A549 (cell line): ENCODE data around the gene SLC51A.

Experiments
- KDM1A ChIP-seq: fragments of 200-600 bp; sonication (generic); IDR thresholded peaks from 2 replicates; pipeline ENCODE4 v1.6.1; 2016; ENCODE audit warnings: low read depth, mild to moderate bottlenecking
- MAZ ChIP-seq: fragments of 150-350 bp; IDR thresholded peaks from 2 replicates; pipeline ENCODE4 v1.6.1; 2014; ENCODE audit warnings: antibody characterized with exemption, low read depth, low read length, borderline replicate concordance
- RFX5 ChIP-seq: fragments of 450-650 bp; IDR thresholded peaks from 2 replicates; pipeline ENCODE4 v1.7.1; 2014; ENCODE audit warnings: antibody characterized with exemption, mild to moderate bottlenecking, moderate library complexity
- TF ChIP-seq, protein P1 (sequence below): fragments of >200 bp; sonication (Bioruptor Twin); formaldehyde crosslinking; IDR thresholded peaks from 3 replicates; pipeline ENCODE4 v1.5.1; 2016

DNA sequence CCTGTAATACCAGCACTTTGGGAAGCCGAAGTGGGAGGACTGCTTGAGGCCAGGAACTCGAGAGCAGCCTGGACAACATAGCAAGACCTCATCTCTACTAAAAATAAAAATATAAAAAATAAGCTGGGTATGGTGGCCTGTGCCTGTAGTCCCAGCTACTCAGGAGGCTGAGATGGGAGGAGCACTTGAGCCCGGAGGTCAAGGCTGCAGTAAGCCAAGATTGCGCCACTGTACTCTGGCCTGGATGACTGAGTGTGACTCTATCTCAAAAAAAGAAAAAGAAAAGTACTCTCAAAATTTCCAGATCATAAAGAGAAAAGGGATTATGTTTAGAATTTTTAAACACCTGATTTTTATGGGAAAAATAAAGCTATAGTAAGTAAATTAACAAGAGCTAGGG is 24.1 kb downstream of the SLC51A start:
- no peak for TF ChIP-seq KDM1A
- TF ChIP-seq MAZ = no peak
- no peak for TF ChIP-seq RFX5
- TF ChIP-seq, protein P1, sequence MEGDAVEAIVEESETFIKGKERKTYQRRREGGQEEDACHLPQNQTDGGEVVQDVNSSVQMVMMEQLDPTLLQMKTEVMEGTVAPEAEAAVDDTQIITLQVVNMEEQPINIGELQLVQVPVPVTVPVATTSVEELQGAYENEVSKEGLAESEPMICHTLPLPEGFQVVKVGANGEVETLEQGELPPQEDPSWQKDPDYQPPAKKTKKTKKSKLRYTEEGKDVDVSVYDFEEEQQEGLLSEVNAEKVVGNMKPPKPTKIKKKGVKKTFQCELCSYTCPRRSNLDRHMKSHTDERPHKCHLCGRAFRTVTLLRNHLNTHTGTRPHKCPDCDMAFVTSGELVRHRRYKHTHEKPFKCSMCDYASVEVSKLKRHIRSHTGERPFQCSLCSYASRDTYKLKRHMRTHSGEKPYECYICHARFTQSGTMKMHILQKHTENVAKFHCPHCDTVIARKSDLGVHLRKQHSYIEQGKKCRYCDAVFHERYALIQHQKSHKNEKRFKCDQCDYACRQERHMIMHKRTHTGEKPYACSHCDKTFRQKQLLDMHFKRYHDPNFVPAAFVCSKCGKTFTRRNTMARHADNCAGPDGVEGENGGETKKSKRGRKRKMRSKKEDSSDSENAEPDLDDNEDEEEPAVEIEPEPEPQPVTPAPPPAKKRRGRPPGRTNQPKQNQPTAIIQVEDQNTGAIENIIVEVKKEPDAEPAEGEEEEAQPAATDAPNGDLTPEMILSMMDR = no peak
